ENCODE measurements around the gene KAT6B.

Gene KAT6B

GRCh38 chr10:74967911-74968666 lies 141.7 kb downstream of the KAT6B start:
- H3K4me1 Mint-ChIP-seq = peaks cover 31% of the 10 kb centered on the region

GRCh38 chr10:74968667-74969061 lies 142.3 kb downstream of the KAT6B start:
- no peak for DNase-seq

More at GRCh38 chr10:74967911-74968666, 141.7 kb downstream of the KAT6B start:
- no peak for DNase-seq
- peaks cover 8% of the 10 kb centered on the region for H3K9me3 Mint-ChIP-seq
- no peak overlapping the region for H3K4me3 Mint-ChIP-seq
- H3K27ac Mint-ChIP-seq = peak overlapping the region; percentile 4
- H3K27me3 Mint-ChIP-seq (ENCODE audit: low read depth, poor library complexity) = no peaks in the 10 kb centered on the region
- TF ChIP-seq CTCF (IDR thresholded peaks at IDR 0.05) = no peak
- peaks cover 36% of the 10 kb centered on the region for H3K36me3 Mint-ChIP-seq (ENCODE audit: low read depth)

DNA sequence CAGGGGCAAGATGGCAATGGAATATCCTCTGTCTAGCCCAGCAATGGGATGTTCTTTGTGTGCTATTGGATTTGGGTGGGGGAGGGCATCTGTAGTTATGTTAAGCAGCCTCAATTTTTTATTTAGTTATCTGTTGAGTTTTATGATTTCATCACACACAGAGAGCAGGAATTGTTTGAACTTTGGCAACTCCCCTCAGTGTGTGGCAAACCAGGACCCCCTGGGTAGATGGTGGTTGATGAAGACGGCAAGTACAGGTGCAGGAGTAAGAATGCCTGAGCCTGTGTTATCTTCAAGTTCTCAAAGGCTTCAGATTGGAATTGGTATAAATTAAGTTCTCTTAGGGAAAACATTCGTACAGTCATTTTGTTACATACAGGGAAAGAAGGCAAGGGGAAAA lies 142.7 kb downstream of the KAT6B start:
- Mint-ChIP-seq H3K27me3 (ENCODE audit: low read depth, poor library complexity) (no peaks in the 10 kb centered on the region), H3K36me3 (ENCODE audit: low read depth) (peaks cover 33% of the 10 kb centered on the region), H3K4me3 (no peak overlapping the region), H3K9me3 (peaks cover 8% of the 10 kb centered on the region), H3K4me1 (peaks cover 24% of the 10 kb centered on the region), H3K27ac (peak overlapping the region; percentile 79)
- no peak for DNase-seq
- no peak for TF ChIP-seq CTCF (IDR thresholded peaks at IDR 0.05)

More at GRCh38 chr10:74968667-74969061, 142.3 kb downstream of the KAT6B start:
- TF ChIP-seq CTCF (IDR thresholded peaks at IDR 0.05) = no peak
- H3K9me3 Mint-ChIP-seq = peaks cover 8% of the 10 kb centered on the region
- H3K36me3 Mint-ChIP-seq (ENCODE audit: low read depth) = peaks cover 35% of the 10 kb centered on the region
- H3K27ac Mint-ChIP-seq = peak overlapping the region; percentile 79
- H3K4me1 Mint-ChIP-seq = peaks cover 25% of the 10 kb centered on the region
- no peak overlapping the region for H3K4me3 Mint-ChIP-seq
- H3K27me3 Mint-ChIP-seq (ENCODE audit: low read depth, poor library complexity) = no peaks in the 10 kb centered on the region

DNA sequence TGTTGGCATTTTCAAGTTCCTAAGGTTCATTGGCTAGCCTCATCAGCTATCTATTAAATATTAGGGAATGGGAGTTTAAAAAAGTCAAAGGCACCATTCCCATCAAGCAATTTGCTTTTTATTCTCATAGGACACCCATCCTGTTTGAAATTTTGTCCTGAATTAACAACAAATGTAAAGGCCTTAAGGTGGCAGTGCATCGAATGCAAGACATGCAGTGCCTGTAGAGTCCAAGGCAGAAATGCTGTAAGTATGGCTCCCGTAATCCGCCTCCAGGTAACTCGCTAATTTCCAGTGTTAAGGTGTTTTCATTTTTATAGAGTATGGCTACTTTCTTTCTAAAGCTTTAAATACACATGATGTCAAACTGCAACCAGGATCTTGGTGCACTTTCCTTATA lies 143.1 kb downstream of the KAT6B start:
- Mint-ChIP-seq H3K27me3 (ENCODE audit: low read depth, poor library complexity) (no peaks in the 10 kb centered on the region), H3K4me1 (peaks cover 24% of the 10 kb centered on the region), H3K27ac (no peak overlapping the region), H3K36me3 (ENCODE audit: low read depth) (peaks cover 29% of the 10 kb centered on the region), H3K4me3 (no peak overlapping the region), H3K9me3 (peaks cover 8% of the 10 kb centered on the region)
- DNase-seq = no peak
- TF ChIP-seq CTCF (IDR thresholded peaks at IDR 0.05) = no peak

GRCh38 chr10:74973741-74974392 lies 147.5 kb downstream of the KAT6B start:
- Mint-ChIP-seq H3K9me3 (no peaks in the 10 kb centered on the region), H3K27me3 (ENCODE audit: low read depth, poor library complexity) (no peaks in the 10 kb centered on the region), H3K4me3 (no peak overlapping the region), H3K36me3 (ENCODE audit: low read depth) (peaks cover 37% of the 10 kb centered on the region), H3K4me1 (peaks cover 15% of the 10 kb centered on the region), H3K27ac (no peak overlapping the region)
- DNase-seq = no peak
- no peak for TF ChIP-seq CTCF (IDR thresholded peaks at IDR 0.05)
